Neural cell (in vitro differentiated cells): Measurements from ENCODE around the gene DYRK3. TPM values are rescaled to one million over a fixed set of nuclear protein-coding genes. Genes with fewer than 3 reads are reported as not detected.

ENCODE experiments used
- H2AFZ ChIP-seq: fragments of 200-600, 300-800 bp; sonication (generic), shearing (Covaris generic); 2 replicates; pipeline ENCODE4 v1.6.0; 2014; ENCODE audit warnings: low read depth, mild to moderate bottlenecking, antibody characterized with exemption, low read length, moderate library complexity
- H3F3A ChIP-seq: fragments of 200-600 bp; shearing (Covaris generic); 2 replicates; pipeline ENCODE4 v1.6.1; 2016; ENCODE audit warnings: mild to moderate bottlenecking, moderate library complexity, mixed read lengths, antibody characterized with exemption, low read length; ENCODE audit not compliant: insufficient read depth, poor library complexity, severe bottlenecking
- H3K27ac ChIP-seq: fragments of 200-600, 300-800 bp; sonication (generic), shearing (Covaris generic); 2 replicates; pipeline ENCODE4 v1.5.1; 2014; ENCODE audit warnings: mild to moderate bottlenecking, low read length, moderate library complexity
- H3K27me3 ChIP-seq: fragments of 300-800, 200-600 bp; sonication (generic), shearing (Covaris generic); 2 replicates; pipeline ENCODE4 v1.6.0; 2014; ENCODE audit warnings: mild to moderate bottlenecking, low read depth, low read length, moderate library complexity; ENCODE audit not compliant: insufficient read depth
- H3K36me3 ChIP-seq: fragments of 300-800, 200-600 bp; sonication (generic), shearing (Covaris generic); 2 replicates; pipeline ENCODE4 v1.5.1; 2014; ENCODE audit warnings: mild to moderate bottlenecking, antibody characterized with exemption, low read length, moderate library complexity; ENCODE audit not compliant: insufficient read depth
- H3K4me2 ChIP-seq: fragments of 300-800, 200-600 bp; sonication (generic), shearing (Covaris generic); 2 replicates; pipeline ENCODE4 v1.6.0; 2014; ENCODE audit warnings: mild to moderate bottlenecking, low read length
- H3K4me3 ChIP-seq: fragments of 300-800, 200-600 bp; sonication (generic), shearing (Covaris generic); 2 replicates; pipeline ENCODE4 v1.5.1; 2014; ENCODE audit warnings: mild to moderate bottlenecking, low read length, moderate library complexity
- H3K79me2 ChIP-seq: fragments of 200-600 bp; shearing (Covaris generic); replicated peaks from 2 replicates; pipeline ENCODE4 v1.6.0; 2014; ENCODE audit warnings: mild to moderate bottlenecking, low read length, moderate library complexity; ENCODE audit not compliant: insufficient read depth
- H3K9ac ChIP-seq: fragments of 300-800, 200-600 bp; sonication (generic), shearing (Covaris generic); 2 replicates; pipeline ENCODE4 v1.6.1; 2016; ENCODE audit warnings: mild to moderate bottlenecking, low read length, mixed read lengths
- H3K9me2 ChIP-seq: fragments of 200-600 bp; shearing (Covaris generic); 2 replicates; pipeline ENCODE4 v1.6.1; 2016; ENCODE audit warnings: mild to moderate bottlenecking, low read length, mixed read lengths; ENCODE audit not compliant: insufficient read depth
- H3K9me3 ChIP-seq: fragments of 200-600, 300-800 bp; sonication (generic), shearing (Covaris generic); 2 replicates; pipeline ENCODE4 v1.6.1; 2016; ENCODE audit warnings: mild to moderate bottlenecking, mixed run types, low read length, moderate library complexity, mixed read lengths
- H4K20me1 ChIP-seq: fragments of 200-600 bp; shearing (Covaris generic); 2 replicates; pipeline ENCODE4 v1.6.1; 2016; ENCODE audit warnings: mild to moderate bottlenecking, mixed run types; ENCODE audit not compliant: insufficient read depth
- EP300 ChIP-seq: fragments of 450-650 bp; conservative IDR thresholded peaks from 2 replicates; pipeline ENCODE4 v1.6.1; 2014; ENCODE audit warnings: antibody characterized with exemption, mild to moderate bottlenecking, moderate library complexity; ENCODE audit not compliant: poor library complexity, severe bottlenecking
- EZH2 ChIP-seq: fragments of 200-600, 300-800 bp; shearing (Covaris generic), sonication (generic); IDR thresholded peaks from 2 replicates; pipeline ENCODE4 v1.6.1; 2014; ENCODE audit warnings: antibody characterized with exemption, low read length, borderline replicate concordance, mild to moderate bottlenecking; ENCODE audit not compliant: insufficient read depth, poor library complexity, severe bottlenecking
- MXI1 ChIP-seq: fragments of 450-650 bp; conservative IDR thresholded peaks from 2 replicates; pipeline ENCODE4 v1.6.1; 2014; ENCODE audit warnings: antibody characterized with exemption, mild to moderate bottlenecking; ENCODE audit not compliant: poor library complexity, severe bottlenecking
- POLR2AphosphoS5 ChIP-seq: IDR thresholded peaks from 2 replicates; pipeline ENCODE4 v1.6.1; 2012
- RAD21 ChIP-seq: fragments of 450-650 bp; conservative IDR thresholded peaks from 2 replicates; pipeline ENCODE4 v1.6.1; 2014; ENCODE audit warnings: antibody characterized with exemption, mild to moderate bottlenecking, moderate library complexity
- SMC3 ChIP-seq: fragments of 450-650 bp; conservative IDR thresholded peaks from 2 replicates; pipeline ENCODE4 v1.6.1; 2014; ENCODE audit warnings: antibody characterized with exemption, mild to moderate bottlenecking, moderate library complexity; ENCODE audit not compliant: poor library complexity
- TAF1 ChIP-seq: IDR thresholded peaks from 2 replicates; pipeline ENCODE4 v1.6.1; 2012; ENCODE audit warnings: low read depth
- polyA plus RNA-seq: library from polyadenylated mRNA; depleted of rRNA; stranded (reverse); fragments of >200 nt; gene quantifications from 2 replicates; pipeline ENCODE4 v1.2.3, GENCODE V29; 2014
- TF ChIP-seq, protein P1 (sequence below): IDR thresholded peaks from 2 replicates; pipeline ENCODE4 v1.6.1; 2012; ENCODE audit warnings: borderline replicate concordance

DYRK3 gene
- polyA plus RNA-seq, 1 donor from 2014 or later: 7.5 TPM

DNA sequence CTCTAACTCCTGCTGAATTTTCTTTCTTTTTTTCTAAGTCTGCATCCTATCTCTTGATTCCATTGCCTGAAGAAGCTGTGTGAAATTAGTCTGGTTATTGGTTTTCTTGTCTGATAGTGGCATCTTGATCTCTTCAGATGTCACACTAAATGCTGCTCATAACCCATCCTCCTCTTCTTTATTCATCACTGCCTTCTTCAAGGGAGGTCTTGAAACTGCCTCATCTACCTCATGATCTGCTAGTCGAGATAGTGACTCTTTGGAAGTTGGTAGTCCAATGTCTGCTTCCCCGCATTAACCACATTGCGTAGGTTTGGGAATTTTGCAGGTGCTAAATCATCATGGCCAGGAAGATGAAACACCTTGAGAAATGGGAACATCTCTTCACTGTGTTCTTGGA, 15.7 kb downstream of the DYRK3 start:
- Histone ChIP-seq H3K9ac (no peak overlapping the region), H3F3A (no peaks in the 10 kb centered on the region), H3K9me3 (no peaks in the 10 kb centered on the region), H4K20me1 (no peaks in the 10 kb centered on the region), H3K27ac (no peak overlapping the region), H3K27me3 (no peaks in the 10 kb centered on the region), H3K79me2 (no peaks in the 10 kb centered on the region), H3K36me3 (no peaks in the 10 kb centered on the region), H3K4me3 (no peak overlapping the region), H2AFZ (no peak overlapping the region), H3K4me2 (no peak overlapping the region), H3K9me2 (no peaks in the 10 kb centered on the region)
- TF ChIP-seq, protein P1, sequence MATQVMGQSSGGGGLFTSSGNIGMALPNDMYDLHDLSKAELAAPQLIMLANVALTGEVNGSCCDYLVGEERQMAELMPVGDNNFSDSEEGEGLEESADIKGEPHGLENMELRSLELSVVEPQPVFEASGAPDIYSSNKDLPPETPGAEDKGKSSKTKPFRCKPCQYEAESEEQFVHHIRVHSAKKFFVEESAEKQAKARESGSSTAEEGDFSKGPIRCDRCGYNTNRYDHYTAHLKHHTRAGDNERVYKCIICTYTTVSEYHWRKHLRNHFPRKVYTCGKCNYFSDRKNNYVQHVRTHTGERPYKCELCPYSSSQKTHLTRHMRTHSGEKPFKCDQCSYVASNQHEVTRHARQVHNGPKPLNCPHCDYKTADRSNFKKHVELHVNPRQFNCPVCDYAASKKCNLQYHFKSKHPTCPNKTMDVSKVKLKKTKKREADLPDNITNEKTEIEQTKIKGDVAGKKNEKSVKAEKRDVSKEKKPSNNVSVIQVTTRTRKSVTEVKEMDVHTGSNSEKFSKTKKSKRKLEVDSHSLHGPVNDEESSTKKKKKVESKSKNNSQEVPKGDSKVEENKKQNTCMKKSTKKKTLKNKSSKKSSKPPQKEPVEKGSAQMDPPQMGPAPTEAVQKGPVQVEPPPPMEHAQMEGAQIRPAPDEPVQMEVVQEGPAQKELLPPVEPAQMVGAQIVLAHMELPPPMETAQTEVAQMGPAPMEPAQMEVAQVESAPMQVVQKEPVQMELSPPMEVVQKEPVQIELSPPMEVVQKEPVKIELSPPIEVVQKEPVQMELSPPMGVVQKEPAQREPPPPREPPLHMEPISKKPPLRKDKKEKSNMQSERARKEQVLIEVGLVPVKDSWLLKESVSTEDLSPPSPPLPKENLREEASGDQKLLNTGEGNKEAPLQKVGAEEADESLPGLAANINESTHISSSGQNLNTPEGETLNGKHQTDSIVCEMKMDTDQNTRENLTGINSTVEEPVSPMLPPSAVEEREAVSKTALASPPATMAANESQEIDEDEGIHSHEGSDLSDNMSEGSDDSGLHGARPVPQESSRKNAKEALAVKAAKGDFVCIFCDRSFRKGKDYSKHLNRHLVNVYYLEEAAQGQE: no peak
- TF ChIP-seq SMC3 (no peak), RAD21 (no peak), EZH2 (no peak), MXI1 (no peak), TAF1 (no peak)

- no peaks in the 10 kb centered on the region for H3K27me3 ChIP-seq
- no peaks in the 10 kb centered on the region for H3K9me2 ChIP-seq
- no peak overlapping the region for H3K9ac ChIP-seq
- no peak overlapping the region for H3K4me2 ChIP-seq
- no peak overlapping the region for H3K27ac ChIP-seq
- no peaks in the 10 kb centered on the region for H3K9me3 ChIP-seq
- no peaks in the 10 kb centered on the region for H3K36me3 ChIP-seq
- no peak overlapping the region for H2AFZ ChIP-seq
- no peak overlapping the region for H3K4me3 ChIP-seq
- H3K79me2 ChIP-seq: no peaks in the 10 kb centered on the region
- TF ChIP-seq EZH2: no peak
- no peak for TF ChIP-seq POLR2AphosphoS5
- TF ChIP-seq, protein P1: no peak
- TF ChIP-seq EP300: no peak
- H4K20me1 ChIP-seq: no peaks in the 10 kb centered on the region
- no peaks in the 10 kb centered on the region for H3F3A ChIP-seq
Observed at GRCh38 chr1:206651958-206652890, 16.9 kb downstream of the DYRK3 start.
